ENCODE results near the gene GGA2.

DNA sequence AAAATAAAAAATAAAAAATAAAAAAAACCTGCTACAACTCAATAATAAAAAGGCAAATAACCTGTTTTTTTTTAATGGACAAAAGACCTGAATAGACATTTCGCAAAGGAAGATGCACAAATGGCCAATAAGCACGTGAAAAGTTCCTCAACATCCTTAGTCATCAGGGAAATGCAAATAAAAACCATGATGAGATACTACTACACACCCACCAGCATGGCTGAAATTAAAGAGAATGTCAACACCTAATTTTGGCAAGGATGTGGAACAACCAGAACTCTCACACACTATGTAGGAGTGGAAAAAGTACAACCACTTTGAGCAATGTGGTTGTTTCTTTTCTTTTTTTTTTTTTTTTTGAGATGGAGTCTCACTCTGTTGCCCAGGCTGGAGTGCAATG lies 81.9 kb downstream of the GGA2 start:
- TF ChIP-seq, protein P1, sequence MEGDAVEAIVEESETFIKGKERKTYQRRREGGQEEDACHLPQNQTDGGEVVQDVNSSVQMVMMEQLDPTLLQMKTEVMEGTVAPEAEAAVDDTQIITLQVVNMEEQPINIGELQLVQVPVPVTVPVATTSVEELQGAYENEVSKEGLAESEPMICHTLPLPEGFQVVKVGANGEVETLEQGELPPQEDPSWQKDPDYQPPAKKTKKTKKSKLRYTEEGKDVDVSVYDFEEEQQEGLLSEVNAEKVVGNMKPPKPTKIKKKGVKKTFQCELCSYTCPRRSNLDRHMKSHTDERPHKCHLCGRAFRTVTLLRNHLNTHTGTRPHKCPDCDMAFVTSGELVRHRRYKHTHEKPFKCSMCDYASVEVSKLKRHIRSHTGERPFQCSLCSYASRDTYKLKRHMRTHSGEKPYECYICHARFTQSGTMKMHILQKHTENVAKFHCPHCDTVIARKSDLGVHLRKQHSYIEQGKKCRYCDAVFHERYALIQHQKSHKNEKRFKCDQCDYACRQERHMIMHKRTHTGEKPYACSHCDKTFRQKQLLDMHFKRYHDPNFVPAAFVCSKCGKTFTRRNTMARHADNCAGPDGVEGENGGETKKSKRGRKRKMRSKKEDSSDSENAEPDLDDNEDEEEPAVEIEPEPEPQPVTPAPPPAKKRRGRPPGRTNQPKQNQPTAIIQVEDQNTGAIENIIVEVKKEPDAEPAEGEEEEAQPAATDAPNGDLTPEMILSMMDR (IDR thresholded peaks at IDR 0.05) = no peak
- no peak for TF ChIP-seq POLR2A (IDR thresholded peaks at IDR 0.05)
- no peak for TF ChIP-seq POLR2AphosphoS5 (IDR thresholded peaks at IDR 0.05)
- no peak for TF ChIP-seq EP300 (IDR thresholded peaks at IDR 0.05)

All from stomach (tissue), 4 donors.